Subcutaneous adipose tissue (tissue), 4 donors: ENCODE measurements around the gene CACNG6. TPM values are rescaled to one million over a fixed set of nuclear protein-coding genes. Genes with fewer than 3 reads are reported as not detected.

Source experiments
- CTCF ChIP-seq: fragments of 450-650 bp; IDR thresholded peaks from one replicate; pipeline ENCODE4 v1.5.1; 2016; ENCODE audit warnings: low read depth, mild to moderate bottlenecking, control low read depth, antibody characterized with exemption, moderate library complexity
- total RNA-seq, 4 donors: library from RNA; depleted of rRNA; stranded (reverse); fragments of >200 nt; gene quantifications; one replicate each; pipeline ENCODE4 v1.1.0, GENCODE V29; 2016

The CACNG6 gene
- total RNA-seq, 4 donors from 2014 or later = not detected

- no peak for TF ChIP-seq CTCF
Observed at GRCh38 chr19:53993448-53993847, 2.0 kb downstream of the CACNG6 start.

- no peak for TF ChIP-seq CTCF
Observed at GRCh38 chr19:53994811-53995210, 3.4 kb downstream of the CACNG6 start.

GRCh38 chr19:53998223-53998622 lies 6.8 kb downstream of the CACNG6 start:
- no peak for TF ChIP-seq CTCF

- TF ChIP-seq CTCF = no peak
Observed at GRCh38 chr19:53999694-54000093, 8.3 kb downstream of the CACNG6 start.

GRCh38 chr19:54001496-54001895 lies 10.1 kb downstream of the CACNG6 start:
- TF ChIP-seq CTCF = no peak

GRCh38 chr19:54002495-54003315 lies 11.3 kb downstream of the CACNG6 start:
- no peak for TF ChIP-seq CTCF

- no peak for TF ChIP-seq CTCF
Observed at GRCh38 chr19:54009440-54009839, 18.0 kb downstream of the CACNG6 start.
